ENCODE results near the gene SCGB3A2.
A peak's percentile ranks its signal among the peaks of the same experiment; 100 is the strongest.
"Not testable (repeated sequence)": the region's sequence is repeated elsewhere in the genome, so short reads cannot be mapped to it uniquely, and the experiment has no call there.

SCGB3A2 gene

GRCh38 chr5:147863454-147864158 is 14.9 kb upstream of the SCGB3A2 start:
- DNase-seq (ENCODE audit: low spot score) = no peak

GRCh38 chr5:147869112-147869511 is 9.4 kb upstream of the SCGB3A2 start:
- DNase-seq (ENCODE audit: low spot score) = no peak

- DNase-seq (ENCODE audit: low spot score) = not testable (repeated sequence)
Measured at GRCh38 chr5:147869892-147870291, 8.6 kb upstream of the SCGB3A2 start.

- not testable (repeated sequence) for DNase-seq (ENCODE audit: low spot score)
Measured at GRCh38 chr5:147871980-147872549, 6.4 kb upstream of the SCGB3A2 start.

- not testable (repeated sequence) for DNase-seq (ENCODE audit: low spot score)
Measured at GRCh38 chr5:147872744-147873435, 5.6 kb upstream of the SCGB3A2 start.

- DNase-seq (ENCODE audit: low spot score) = not testable (repeated sequence)
Measured at GRCh38 chr5:147874118-147874875, 4.2 kb upstream of the SCGB3A2 start.

- DNase-seq (ENCODE audit: low spot score) = no peak
Measured at GRCh38 chr5:147874910-147875367, 3.6 kb upstream of the SCGB3A2 start.

GRCh38 chr5:147876141-147876540 is 2.4 kb upstream of the SCGB3A2 start:
- no peak for DNase-seq (ENCODE audit: low spot score)

- DNase-seq (ENCODE audit: low spot score) = no peak
Measured at GRCh38 chr5:147876626-147877025, 1.9 kb upstream of the SCGB3A2 start.

- DNase-seq (ENCODE audit: low spot score) = no peak
Measured at GRCh38 chr5:147879784-147880183, 1.3 kb downstream of the SCGB3A2 start.

GRCh38 chr5:147880487-147880886 is 2.0 kb downstream of the SCGB3A2 start:
- no peak for DNase-seq (ENCODE audit: low spot score)

GRCh38 chr5:147882586-147883313 is 4.2 kb downstream of the SCGB3A2 start:
- no peak for DNase-seq (ENCODE audit: low spot score)

- DNase-seq (ENCODE audit: low spot score) = peak; percentile 72
Measured at GRCh38 chr5:147887026-147887627, 8.6 kb downstream of the SCGB3A2 start.

- DNase-seq (ENCODE audit: low spot score) = no peak
Measured at GRCh38 chr5:147887930-147888329, 9.4 kb downstream of the SCGB3A2 start.

GRCh38 chr5:147892696-147893296 is 14.3 kb downstream of the SCGB3A2 start:
- no peak for DNase-seq (ENCODE audit: low spot score)

GRCh38 chr5:147893820-147894219 is 15.3 kb downstream of the SCGB3A2 start:
- DNase-seq (ENCODE audit: low spot score) = no peak

GRCh38 chr5:147895864-147896263 is 17.4 kb downstream of the SCGB3A2 start:
- no peak for DNase-seq (ENCODE audit: low spot score)

GRCh38 chr5:147898875-147899401 is 20.4 kb downstream of the SCGB3A2 start:
- DNase-seq (ENCODE audit: low spot score) = no peak

GRCh38 chr5:147901599-147902039 is 23.1 kb downstream of the SCGB3A2 start:
- DNase-seq (ENCODE audit: low spot score) = no peak

GRCh38 chr5:147902609-147903115 is 24.2 kb downstream of the SCGB3A2 start:
- DNase-seq (ENCODE audit: low spot score) = no peak
